H1 (cell line): ENCODE data around the gene SIGLEC7. TPM values are rescaled to one million over a fixed set of nuclear protein-coding genes. Genes with fewer than 3 reads are reported as not detected.
"Not testable (repeated sequence)": the region's sequence is repeated elsewhere in the genome, so short reads cannot be mapped to it uniquely, and the experiment has no call there.

Experiments
- CTCF ChIA-PET: fragments of 300-600 bp; sonication (Branson Sonifier 250); formaldehyde crosslinking; loops from one replicate; lab custom pipeline; 2021; ENCODE audit not compliant: partially characterized antibody; lab: Charles Lee
- POLR2A ChIA-PET: fragments of 300-600 bp; sonication (Branson Sonifier 250); formaldehyde crosslinking; loops from one replicate; lab custom pipeline; 2021; ENCODE audit warnings: inconsistent platforms; ENCODE audit not compliant: partially characterized antibody; lab: Charles Lee
- DNase-seq, 2 experiments: peaks; one replicate each; pipeline versions ENCODE4 v3.0.0 to v3.0.0-alpha.2; 2010 to 2022; ENCODE audit warnings: low spot score in 2 of 2, low read depth in 1 of 2, mixed read lengths in 1 of 2
- FAIRE-seq: peaks from 2 replicates; lab custom pipeline; 2011; peaks lifted over from hg19 to GRCh38; lab: Jason Lieb, UNC
- H2AFZ ChIP-seq: 2 replicates; pipeline ENCODE4 v1.8.1; 2012; ENCODE audit warnings: low read length, inconsistent platforms
- H2AK5ac ChIP-seq: 2 replicates; pipeline ENCODE4 v1.6.1; 2013; ENCODE audit warnings: low read depth, low read length
- H2BK120ac ChIP-seq: replicated peaks from 2 replicates; pipeline ENCODE3; 2013; ENCODE audit warnings: low read depth, low read length, inconsistent platforms
- H2BK12ac ChIP-seq: 2 replicates; pipeline ENCODE4 v1.6.1; 2013; ENCODE audit warnings: low read depth, low read length
- H2BK15ac ChIP-seq: 2 replicates; pipeline ENCODE4 v1.6.1; 2013; ENCODE audit warnings: low read length
- H2BK20ac ChIP-seq: 2 replicates; pipeline ENCODE4 v1.6.1; 2013; ENCODE audit warnings: low read length
- H2BK5ac ChIP-seq: 2 replicates; pipeline ENCODE4 v1.6.1; 2013; ENCODE audit warnings: low read depth, low read length
- H3K14ac ChIP-seq: 2 replicates; pipeline ENCODE4 v1.6.1; 2013; ENCODE audit warnings: inconsistent platforms; ENCODE audit not compliant: insufficient read length
- H3K18ac ChIP-seq: 2 replicates; pipeline ENCODE4 v1.6.1; 2013; ENCODE audit warnings: low read length; ENCODE audit errors: extremely low read depth
- H3K23ac ChIP-seq: 2 replicates; pipeline ENCODE4 v1.6.1; 2013; ENCODE audit warnings: inconsistent platforms; ENCODE audit not compliant: insufficient read length
- H3K23me2 ChIP-seq: 2 replicates; pipeline ENCODE4 v1.6.1; 2013; ENCODE audit warnings: low read depth, low read length
- H3K27ac ChIP-seq: 2 replicates; pipeline ENCODE4 v1.6.1; 2011; ENCODE audit warnings: low read depth, low read length, inconsistent platforms
- H3K27me3 ChIP-seq, 4 experiments: replicated peaks in 1 of 4; 1 replicate in 1 of 4; 2 replicates in 3 of 4; pipeline versions ENCODE4 v1.6.1 to v1.8.1; 2011 to 2013; ENCODE audit warnings: low read length in 3 of 4, mild to moderate bottlenecking in 3 of 4, inconsistent platforms in 2 of 4, mixed read lengths in 2 of 4, moderate library complexity in 1 of 4; ENCODE audit not compliant: control insufficient read depth in 3 of 4, insufficient read depth in 3 of 4; ENCODE audit errors: extremely low read depth in 1 of 4
- H3K36me3 ChIP-seq, 4 experiments: 2 replicates each; pipeline versions ENCODE4 v1.6.1 to v1.8.1; 2011 to 2013; ENCODE audit warnings: mild to moderate bottlenecking in 4 of 4, low read length in 3 of 4, moderate library complexity in 2 of 4, control low read depth in 1 of 4, inconsistent platforms in 1 of 4; ENCODE audit not compliant: insufficient read depth in 4 of 4, control insufficient read depth in 2 of 4
- H3K4ac ChIP-seq: replicated peaks from 2 replicates; pipeline ENCODE3; 2013; ENCODE audit warnings: low read length, low read depth, mixed read lengths, inconsistent platforms; ENCODE audit not compliant: insufficient read length
- H3K4me1 ChIP-seq, 4 experiments: replicated peaks in 1 of 4; 1 replicate in 1 of 4; 2 replicates in 3 of 4; pipeline versions ENCODE4 v1.6.1 to v1.8.1; 2011 to 2013; ENCODE audit warnings: low read length in 3 of 4, inconsistent platforms in 2 of 4, mixed read lengths in 1 of 4; ENCODE audit not compliant: insufficient read depth in 4 of 4, control insufficient read depth in 3 of 4
- H3K4me2 ChIP-seq, 2 experiments: 2 replicates each; pipeline versions ENCODE4 v1.6.1 to v1.8.1; 2011 to 2013; ENCODE audit warnings: low read depth in 2 of 2, low read length in 2 of 2, control low read depth in 1 of 2, inconsistent platforms in 1 of 2, mild to moderate bottlenecking in 1 of 2; ENCODE audit not compliant: insufficient read depth in 1 of 2
- H3K4me3 ChIP-seq, 4 experiments: fragments of 200-600, 300-600 bp in 1 of 4; sonication (generic), shearing (Covaris generic), sonication (Bioruptor Twin) in 1 of 4; 2 replicates each; pipeline versions ENCODE4 v1.5.1 to v1.8.1; 2011 to 2016; ENCODE audit warnings: low read length in 4 of 4, low read depth in 3 of 4, control low read depth in 2 of 4, inconsistent platforms in 2 of 4, mild to moderate bottlenecking in 2 of 4, mixed read lengths in 1 of 4, moderate library complexity in 1 of 4; ENCODE audit not compliant: insufficient read depth in 2 of 4; ENCODE audit errors: extremely low read depth in 1 of 4
- H3K56ac ChIP-seq: replicated peaks from 2 replicates; pipeline ENCODE3; 2013; ENCODE audit warnings: low read depth, mild to moderate bottlenecking, mixed read lengths, low read length, inconsistent platforms; ENCODE audit not compliant: insufficient read length
- H3K79me1 ChIP-seq: 2 replicates; pipeline ENCODE4 v1.6.1; 2013; ENCODE audit warnings: low read depth, low read length, control low read depth
- H3K79me2 ChIP-seq, 2 experiments: 2 replicates each; pipeline versions ENCODE4 v1.6.1 to v1.8.1; 2012 to 2013; ENCODE audit warnings: low read length in 2 of 2, mild to moderate bottlenecking in 2 of 2, inconsistent platforms in 1 of 2; ENCODE audit not compliant: insufficient read depth in 2 of 2, control insufficient read depth in 1 of 2
- H3K9ac ChIP-seq, 4 experiments: replicated peaks in 1 of 4; 1 replicate in 1 of 4; 2 replicates in 3 of 4; pipeline versions ENCODE4 v1.6.1 to v1.8.1; 2011 to 2013; ENCODE audit warnings: low read depth in 3 of 4, low read length in 3 of 4, control low read depth in 2 of 4, mild to moderate bottlenecking in 2 of 4, moderate library complexity in 2 of 4, inconsistent platforms in 1 of 4; ENCODE audit errors: extremely low read depth in 1 of 4
- H3K9me3 ChIP-seq, 2 experiments: 2 replicates each; pipeline versions ENCODE4 v1.6.1 to v1.8.1; 2012 to 2013; ENCODE audit warnings: mild to moderate bottlenecking in 2 of 2, moderate library complexity in 2 of 2, control low read depth in 1 of 2, inconsistent platforms in 1 of 2, low read depth in 1 of 2, low read length in 1 of 2, mixed read lengths in 1 of 2; ENCODE audit not compliant: insufficient read depth in 2 of 2
- H4K20me1 ChIP-seq, 2 experiments: replicated peaks in 1 of 2; 2 replicates each; pipeline versions ENCODE3 to v1.8.1; 2011 to 2013; ENCODE audit warnings: inconsistent platforms in 2 of 2, low read length in 2 of 2, mild to moderate bottlenecking in 1 of 2; ENCODE audit not compliant: insufficient read depth in 2 of 2, control insufficient read depth in 1 of 2
- H4K5ac ChIP-seq: 2 replicates; pipeline ENCODE4 v1.6.1; 2013; ENCODE audit warnings: low read length, low read depth, mixed read lengths, inconsistent platforms; ENCODE audit not compliant: insufficient read length
- H4K8ac ChIP-seq: 2 replicates; pipeline ENCODE4 v1.8.0; 2013; ENCODE audit warnings: mild to moderate bottlenecking, moderate library complexity, low read length, inconsistent platforms; ENCODE audit not compliant: insufficient read depth; ENCODE audit errors: extremely low read depth
- H4K91ac ChIP-seq: replicated peaks from 2 replicates; pipeline ENCODE3; 2013; ENCODE audit warnings: low read length, mixed read lengths, inconsistent platforms; ENCODE audit not compliant: insufficient read length
- WGBS, 2 experiments: shearing (Covaris generic) in 1 of 2; methylation state at CpG; one replicate each; pipeline versions ENCODE4 v1.1.6 to v1.1.7; 2013 to 2015; ENCODE audit warnings: low lambda C conversion rate in 2 of 2, mixed read lengths in 2 of 2, inconsistent platforms in 1 of 2, low coverage in 1 of 2, missing lambda C conversion rate in 1 of 2; ENCODE audit not compliant: insufficient replicate concordance in 2 of 2, insufficient coverage in 1 of 2, insufficient read length in 1 of 2; ENCODE audit errors: extremely low coverage in 1 of 2, missing lambda C conversion rate in 1 of 2; 5-methylcytosine and 5-hydroxymethylcytosine counted together
- polyA plus RNA-seq, 7 experiments: library from polyadenylated mRNA; depleted of rRNA in 3 of 7; stranded (reverse) in 5 of 7; unstranded in 2 of 7; fragments of >200 nt in 5 of 7; fragments of 200-250 nt in 2 of 7; gene quantifications; 1 replicate in 5 of 7; 2 replicates in 1 of 7; 4 replicates in 1 of 7; pipeline versions ENCODE4 v1.2.1 to v1.2.3, GENCODE V29; 2011 to 2013; ENCODE audit warnings: missing spikeins in 2 of 7, mixed read lengths in 2 of 7
- total RNA-seq: library from RNA; stranded (reverse); fragmentation: NEBNext Ultra II Directional; extraction: Animal tissue kit (Norgen Biotek cat#: 25700); gene quantifications from 2 replicates; pipeline ENCODE4 v1.2.1, GENCODE V29; 2021

The SIGLEC7 gene
- total and polyA plus RNA-seq, 2 of the 8 experiments (the other 6 are each of a cell fraction or from before 2014, with no cell fraction given) = not detected

- H3K56ac ChIP-seq, H4K8ac ChIP-seq, H3K27ac ChIP-seq, H2BK20ac ChIP-seq, POLR2A ChIA-PET, H3K36me3 ChIP-seq, H3K23ac ChIP-seq, H4K91ac ChIP-seq, H2BK15ac ChIP-seq, H3K23me2 ChIP-seq, H3K4me3 ChIP-seq, H3K9ac ChIP-seq, H3K9me3 ChIP-seq, H3K79me1 ChIP-seq, H2BK12ac ChIP-seq, H2AK5ac ChIP-seq, H3K4ac ChIP-seq, H4K5ac ChIP-seq, H3K4me2 ChIP-seq, H3K18ac ChIP-seq, H3K27me3 ChIP-seq, H2BK120ac ChIP-seq, DNase-seq, H3K79me2 ChIP-seq, H4K20me1 ChIP-seq, FAIRE-seq, H2AFZ ChIP-seq, H3K14ac ChIP-seq, H2BK5ac ChIP-seq: not testable (repeated sequence)
- H3K4me1 ChIP-seq = peaks cover 4 to 14% (median 8%) of the 10 kb centered on the region in 4 experiments; a peak in 5 of 7 replicates
- 71% methylated on average over 9 of the region's 15 CpGs; no CpG with 5 or more reads in 1 of the 2 experiments for WGBS, 2 experiments
- CTCF ChIA-PET = interaction anchor here (4.0 kb wide), 1 partner anchor 14 kb away, joined by 21 read pairs; no protein-coding TSS in a partner anchor
Observed at GRCh38 chr19:51142809-51143475, 841 bp downstream of the SIGLEC7 start.
